Measurements from ENCODE around the gene YTHDC1.
"Not testable (repeated sequence)": the region's sequence is repeated elsewhere in the genome, so short reads cannot be mapped to it uniquely, and the experiment has no call there.

The YTHDC1 gene

GRCh38 chr4:68349649-68350360, at the start of gene YTHDC1:
TSS of gene YTHDC1 (minus strand) at chr4:68350090. CDS start at chr4:68349753, 337 bp downstream.
- DNase-seq = peak; percentile 96

DNA sequence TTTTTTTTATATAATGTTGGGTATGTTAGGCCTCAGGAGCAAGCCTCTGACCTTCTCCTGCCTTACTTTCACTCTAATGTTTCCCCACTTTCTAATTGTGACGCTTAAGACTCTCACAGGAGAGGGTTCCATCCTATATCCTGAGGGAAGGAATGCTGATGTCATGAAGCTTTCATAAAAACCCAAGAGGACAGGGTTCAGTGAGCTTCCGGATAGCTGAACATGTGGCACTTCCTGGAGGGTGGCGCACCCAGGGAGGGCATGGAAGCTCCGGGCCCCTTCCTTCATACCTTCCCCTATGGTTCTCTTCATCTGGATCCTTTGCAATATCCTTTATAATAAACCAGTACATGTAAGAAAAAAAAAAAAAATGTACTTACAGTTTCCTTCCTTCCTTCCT, 49.4 kb upstream of the YTHDC1 start:
- no peak for DNase-seq

- no peak for DNase-seq
These were observed 46.9 kb upstream of the YTHDC1 start for GRCh38 chr4:68396756-68397155.

DNA sequence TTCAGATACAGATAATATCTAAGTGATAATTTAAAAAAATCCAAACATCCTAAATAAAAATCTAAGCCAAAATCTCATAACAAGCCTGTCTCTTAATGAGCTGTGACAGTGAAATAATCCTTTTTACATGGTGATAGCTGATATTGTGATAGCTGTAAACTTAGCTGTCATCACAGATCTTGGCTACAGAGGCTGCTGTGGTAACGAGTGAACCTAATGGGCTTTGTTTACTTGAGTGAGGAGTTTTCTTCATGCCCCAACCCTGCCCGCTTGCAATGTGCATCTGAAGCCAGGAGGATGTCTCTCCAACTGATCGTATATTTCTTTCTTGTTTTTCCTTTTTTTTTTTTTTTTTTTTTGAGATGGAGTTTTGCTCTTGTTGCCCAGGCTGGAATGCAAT, 41.5 kb upstream of the YTHDC1 start:
- DNase-seq = no peak

- no peak for DNase-seq
These were observed 40.5 kb upstream of the YTHDC1 start for GRCh38 chr4:68390205-68390935.

GRCh38 chr4:68389386-68389913, 39.6 kb upstream of the YTHDC1 start:
- DNase-seq = not testable (repeated sequence)

DNA sequence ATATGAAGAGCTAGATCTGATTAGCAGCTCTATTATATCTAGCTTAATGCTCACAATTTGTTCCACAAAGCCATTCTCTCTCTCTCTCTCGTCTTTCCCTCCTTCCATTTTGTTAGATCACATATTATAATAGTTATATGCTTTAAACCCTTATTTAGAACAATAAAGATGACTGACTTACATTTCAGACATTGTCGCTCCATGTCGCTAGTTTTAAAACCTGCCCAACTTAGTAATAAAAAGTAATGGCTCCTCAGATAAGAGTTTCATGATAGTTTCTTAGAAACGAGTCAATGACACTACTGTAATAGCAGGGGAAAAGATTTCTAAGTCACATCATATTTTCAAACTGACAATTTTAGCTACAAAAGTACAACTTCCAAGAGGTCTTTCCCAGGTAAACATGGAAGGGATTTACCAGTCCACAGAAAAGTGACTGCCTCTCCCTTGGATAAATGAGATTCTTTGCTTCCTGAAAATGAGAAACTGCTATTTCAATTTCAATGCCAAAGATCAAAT, 38.5 kb upstream of the YTHDC1 start:
- no peak for DNase-seq

- DNase-seq = no peak
These were observed 35.4 kb upstream of the YTHDC1 start for GRCh38 chr4:68385267-68385666.

GRCh38 chr4:68383115-68383514, 33.2 kb upstream of the YTHDC1 start:
- DNase-seq = no peak

- DNase-seq = no peak
These were observed 28.3 kb upstream of the YTHDC1 start for GRCh38 chr4:68378226-68378625.

- peak; percentile 47 for DNase-seq
These were observed 26.0 kb upstream of the YTHDC1 start for GRCh38 chr4:68375667-68376559.

- DNase-seq = peak; percentile 67
These were observed 23.6 kb upstream of the YTHDC1 start for GRCh38 chr4:68373513-68373912.

- DNase-seq = no peak
These were observed 22.7 kb upstream of the YTHDC1 start for GRCh38 chr4:68372588-68372987.

GRCh38 chr4:68369142-68369805, 19.4 kb upstream of the YTHDC1 start:
- no peak for DNase-seq

- no peak for DNase-seq
These were observed 18.8 kb upstream of the YTHDC1 start for GRCh38 chr4:68368691-68369131.

- DNase-seq = no peak
These were observed 17.9 kb upstream of the YTHDC1 start for GRCh38 chr4:68367835-68368234.

- DNase-seq = no peak
These were observed 16.7 kb upstream of the YTHDC1 start for GRCh38 chr4:68366600-68366999.

DNA sequence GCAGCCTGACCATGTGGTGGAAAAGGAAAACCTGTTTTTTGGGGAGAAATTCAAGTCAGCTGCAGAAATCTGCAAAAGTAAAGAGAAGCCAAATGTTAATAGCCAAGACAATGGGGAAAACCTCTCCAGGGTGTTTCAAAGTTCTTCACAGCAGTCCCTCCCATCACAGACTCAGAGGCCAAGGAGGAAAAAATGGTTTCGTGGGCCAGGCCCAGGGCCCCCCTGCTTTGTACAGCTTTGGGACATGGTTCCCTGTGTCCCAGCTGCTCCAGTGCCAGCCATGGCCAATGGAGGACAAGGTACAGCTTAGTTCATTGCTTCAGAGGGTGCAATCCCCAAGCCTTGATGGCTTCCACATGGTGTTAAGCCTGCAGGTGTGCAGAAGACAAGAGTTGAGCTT, 15.2 kb upstream of the YTHDC1 start:
- no peak for DNase-seq

- no peak for DNase-seq
These were observed 11.3 kb upstream of the YTHDC1 start for GRCh38 chr4:68361146-68361589.

DNA sequence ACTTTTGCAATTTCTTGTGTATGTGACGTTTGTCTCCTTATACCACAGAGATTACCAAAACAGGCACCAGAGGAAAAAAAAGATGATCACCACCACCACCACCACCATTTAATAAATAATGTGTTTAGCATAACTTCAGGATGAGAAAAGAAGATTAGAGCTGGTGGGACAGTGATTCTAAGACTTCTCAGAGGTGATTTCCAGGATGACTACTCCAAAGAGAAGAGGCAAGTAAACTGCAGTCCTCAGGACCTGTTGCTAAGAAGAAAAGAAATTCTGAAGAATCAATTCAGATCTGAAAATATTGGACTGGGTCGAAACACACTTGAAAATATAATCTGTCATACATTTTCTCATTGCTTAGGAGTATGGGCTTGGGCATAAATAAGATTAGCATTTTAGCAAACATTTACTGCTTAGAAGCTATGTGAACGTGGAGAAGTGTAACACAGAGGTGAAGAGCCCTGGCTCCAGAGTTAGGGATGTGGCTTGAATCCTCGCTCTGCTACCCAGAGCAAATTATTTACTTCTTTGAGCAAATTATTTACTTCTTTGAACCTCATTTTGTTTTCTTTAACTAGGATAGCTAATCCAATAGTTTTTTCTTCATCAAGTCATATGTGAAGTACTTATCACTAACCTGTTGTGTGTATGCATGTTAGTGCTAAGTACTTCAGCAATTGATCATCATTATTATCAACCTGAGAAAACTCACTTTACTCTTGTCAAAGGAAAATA, 10.5 kb upstream of the YTHDC1 start:
- DNase-seq = no peak

- no peak for DNase-seq
These were observed 9.6 kb upstream of the YTHDC1 start for GRCh38 chr4:68359508-68359907.

Measured in stimulated activated CD4-positive, alpha-beta T cell treated with anti-CD3 and anti-CD28 coated beads, Interleukin-4, amount 100 ng/mL, for 24 hours (primary cell).